ENCODE results near the gene CARS2. TPM values are rescaled to one million over a fixed set of nuclear protein-coding genes. Genes with fewer than 3 reads are reported as not detected.
A peak's percentile ranks its signal among the peaks of the same experiment; 100 is the strongest.

CARS2 gene
- polyA plus RNA-seq, 1 donor (not counting 4 experiments of a cell fraction or from before 2014, with no cell fraction given) = 90.0 TPM

DNA sequence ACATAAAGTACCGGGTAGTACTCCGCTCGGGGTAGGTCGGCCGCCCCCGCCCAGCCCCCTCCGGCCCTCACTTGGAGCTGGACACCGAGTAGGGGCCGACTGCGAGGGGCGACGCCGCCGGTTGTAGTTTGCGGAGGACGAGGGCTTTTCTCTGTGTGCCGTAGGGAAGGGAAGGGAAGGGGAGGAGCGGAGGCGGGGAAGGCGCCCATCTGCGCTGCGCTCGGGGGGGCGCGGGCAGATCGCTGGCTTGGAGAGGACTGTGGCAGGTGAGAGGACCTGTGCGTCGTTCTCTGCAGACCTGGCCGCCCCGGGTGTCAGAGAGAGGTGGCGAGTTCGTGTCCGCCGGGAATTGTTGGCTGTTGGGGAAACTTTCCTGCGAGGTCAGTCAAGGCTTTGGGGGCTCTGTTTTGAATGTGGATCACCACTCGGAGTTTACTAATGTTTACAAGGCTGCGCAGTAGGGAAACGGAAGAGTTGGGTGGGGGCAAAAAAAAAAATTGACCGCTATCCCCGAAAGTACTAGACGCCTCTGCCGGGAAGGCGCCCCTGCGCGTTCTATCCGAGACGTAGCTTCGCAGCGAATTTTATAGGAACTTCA, 9.0 kb upstream of the CARS2 start:
- Histone ChIP-seq H3K9me1 (ENCODE audit: control insufficient read depth, extremely low read depth, insufficient read depth, low read length) (no peaks in the 10 kb centered on the region), H3K4me1 (ENCODE audit: control insufficient read depth, extremely low read depth, insufficient read depth, low read length) (peaks cover 7% of the 10 kb centered on the region), H3K4me3 (ENCODE audit: control insufficient read depth in 2 of 3, extremely low read depth in 1 of 3, insufficient read depth in 2 of 3, low read depth in 1 of 3, low read length in 3 of 3) (peak overlapping the region; percentile 72 to 91 (median 88)), H3K36me3 (ENCODE audit: control insufficient read depth in 2 of 2, extremely low read depth in 1 of 2, insufficient read depth in 2 of 2, low read length in 2 of 2) (peaks cover 1 to 4% of the 10 kb centered on the region in 2 experiments), H3K79me2 (ENCODE audit: control insufficient read depth, insufficient read depth, low read length) (peaks cover 47% of the 10 kb centered on the region), H3K9me3 (ENCODE audit: control insufficient read depth, low read depth, low read length) (no peaks in the 10 kb centered on the region), H3K27me3 (ENCODE audit: control insufficient read depth, extremely low read depth, insufficient read depth, low read length) (no peaks in the 10 kb centered on the region), H3K9ac (ENCODE audit: control insufficient read depth, extremely low read depth, insufficient read depth, low read length) (peak overlapping the region; percentile 96), H2AFZ (ENCODE audit: control insufficient read depth, low read length) (peak overlapping the region; percentile 30), H3K27ac (ENCODE audit: control insufficient read depth, insufficient read depth, low read length) (peak overlapping the region; percentile 67), H3K4me2 (ENCODE audit: control insufficient read depth, extremely low read depth, insufficient read depth, low read depth, low read length) (peak overlapping the region; percentile 74), H4K20me1 (ENCODE audit: control insufficient read depth, extremely low read depth, insufficient read depth, low read length) (no peaks in the 10 kb centered on the region)
- DNase-seq (ENCODE audit: low read depth, low spot score) (no peak), FAIRE-seq (no peak)
- dilution Hi-C loops (cut with MboI; ENCODE audit: extremely low pct_ligation_motif_present, low sequenced_read_pairs) = no loop called here
- TF ChIP-seq EZH2 (IDR thresholded peaks at IDR 0.05; ENCODE audit: low read length) = no peak
- TF ChIP-seq, protein P1, sequence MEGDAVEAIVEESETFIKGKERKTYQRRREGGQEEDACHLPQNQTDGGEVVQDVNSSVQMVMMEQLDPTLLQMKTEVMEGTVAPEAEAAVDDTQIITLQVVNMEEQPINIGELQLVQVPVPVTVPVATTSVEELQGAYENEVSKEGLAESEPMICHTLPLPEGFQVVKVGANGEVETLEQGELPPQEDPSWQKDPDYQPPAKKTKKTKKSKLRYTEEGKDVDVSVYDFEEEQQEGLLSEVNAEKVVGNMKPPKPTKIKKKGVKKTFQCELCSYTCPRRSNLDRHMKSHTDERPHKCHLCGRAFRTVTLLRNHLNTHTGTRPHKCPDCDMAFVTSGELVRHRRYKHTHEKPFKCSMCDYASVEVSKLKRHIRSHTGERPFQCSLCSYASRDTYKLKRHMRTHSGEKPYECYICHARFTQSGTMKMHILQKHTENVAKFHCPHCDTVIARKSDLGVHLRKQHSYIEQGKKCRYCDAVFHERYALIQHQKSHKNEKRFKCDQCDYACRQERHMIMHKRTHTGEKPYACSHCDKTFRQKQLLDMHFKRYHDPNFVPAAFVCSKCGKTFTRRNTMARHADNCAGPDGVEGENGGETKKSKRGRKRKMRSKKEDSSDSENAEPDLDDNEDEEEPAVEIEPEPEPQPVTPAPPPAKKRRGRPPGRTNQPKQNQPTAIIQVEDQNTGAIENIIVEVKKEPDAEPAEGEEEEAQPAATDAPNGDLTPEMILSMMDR (optimal IDR thresholded peaks at IDR 0.05 in 1 of 3, IDR thresholded peaks at IDR 0.05 in 1 of 3, conservative IDR thresholded peaks at IDR 0.05 in 1 of 3; ENCODE audit: extremely low read depth in 1 of 3, insufficient read depth in 2 of 3, low read length in 3 of 3) = peak in 2 of 3 experiments; percentile 7 to 10

DNA sequence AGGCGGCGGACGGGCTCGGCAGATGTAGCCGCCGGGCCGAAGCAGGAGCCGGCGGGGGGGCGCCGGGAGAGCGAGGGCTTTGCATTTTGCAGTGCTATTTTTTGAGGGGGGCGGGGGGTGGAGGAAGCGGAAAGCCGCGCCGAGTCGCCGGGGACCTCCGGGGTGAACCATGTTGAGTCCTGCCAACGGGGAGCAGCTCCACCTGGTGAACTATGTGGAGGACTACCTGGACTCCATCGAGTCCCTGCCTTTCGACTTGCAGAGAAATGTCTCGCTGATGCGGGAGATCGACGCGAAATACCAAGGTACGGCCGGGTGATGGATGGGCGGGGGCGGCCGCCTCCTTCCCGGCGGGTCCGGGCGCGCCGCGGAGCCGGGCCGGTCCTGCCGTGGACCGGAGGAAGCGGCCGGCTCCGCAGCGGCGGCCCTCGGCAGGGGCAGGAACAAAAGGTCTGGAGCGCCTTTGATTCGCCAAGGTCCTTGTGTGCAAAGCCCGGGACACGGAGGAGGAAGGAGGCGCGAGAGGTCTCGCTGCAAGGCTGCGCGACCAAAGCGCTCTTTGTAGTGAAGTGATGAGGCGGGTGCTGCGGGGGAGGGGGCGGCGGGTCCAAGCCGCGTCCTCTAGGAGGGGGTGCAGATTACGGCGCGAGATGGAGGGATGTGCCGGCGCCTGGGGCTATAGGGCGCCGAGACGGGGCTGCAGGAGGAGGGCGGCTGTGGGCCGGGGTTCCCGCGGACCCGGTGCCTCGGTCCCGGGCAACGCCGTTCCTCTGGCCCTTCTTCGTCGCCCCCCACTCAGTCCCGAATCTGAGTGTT, 8.3 kb upstream of the CARS2 start:
- Histone ChIP-seq H3K36me3 (ENCODE audit: control insufficient read depth in 2 of 2, extremely low read depth in 1 of 2, insufficient read depth in 2 of 2, low read length in 2 of 2) (no peaks in the 10 kb centered on the region), H3K27me3 (ENCODE audit: control insufficient read depth, extremely low read depth, insufficient read depth, low read length) (no peaks in the 10 kb centered on the region), H3K9me3 (ENCODE audit: control insufficient read depth, low read depth, low read length) (no peaks in the 10 kb centered on the region), H3K4me3 (ENCODE audit: control insufficient read depth in 2 of 3, extremely low read depth in 1 of 3, insufficient read depth in 2 of 3, low read depth in 1 of 3, low read length in 3 of 3) (peak overlapping the region; percentile 72 to 91 (median 88)), H3K9ac (ENCODE audit: control insufficient read depth, extremely low read depth, insufficient read depth, low read length) (peak overlapping the region; percentile 96), H3K9me1 (ENCODE audit: control insufficient read depth, extremely low read depth, insufficient read depth, low read length) (no peaks in the 10 kb centered on the region), H3K79me2 (ENCODE audit: control insufficient read depth, insufficient read depth, low read length) (peaks cover 40% of the 10 kb centered on the region), H4K20me1 (ENCODE audit: control insufficient read depth, extremely low read depth, insufficient read depth, low read length) (no peaks in the 10 kb centered on the region), H3K27ac (ENCODE audit: control insufficient read depth, insufficient read depth, low read length) (peak overlapping the region; percentile 67), H2AFZ (ENCODE audit: control insufficient read depth, low read length) (peak overlapping the region; percentile 83), H3K4me2 (ENCODE audit: control insufficient read depth, extremely low read depth, insufficient read depth, low read depth, low read length) (peak overlapping the region; percentile 74), H3K4me1 (ENCODE audit: control insufficient read depth, extremely low read depth, insufficient read depth, low read length) (peaks cover 7% of the 10 kb centered on the region)
- FAIRE-seq (no peak), DNase-seq (ENCODE audit: low read depth, low spot score) (no peak)
- dilution Hi-C loops (cut with MboI; ENCODE audit: extremely low pct_ligation_motif_present, low sequenced_read_pairs) = no loop called here
- TF ChIP-seq, protein P1 (optimal IDR thresholded peaks at IDR 0.05 in 1 of 3, IDR thresholded peaks at IDR 0.05 in 1 of 3, conservative IDR thresholded peaks at IDR 0.05 in 1 of 3; ENCODE audit: extremely low read depth in 1 of 3, insufficient read depth in 2 of 3, low read length in 3 of 3) = peak in 2 of 3 experiments; percentile 27 to 40
- no peak for TF ChIP-seq EZH2 (IDR thresholded peaks at IDR 0.05; ENCODE audit: low read length)
